HepG2 (cell line): ENCODE results near the gene BATF3. TPM values are rescaled to one million over a fixed set of nuclear protein-coding genes. Genes with fewer than 3 reads are reported as not detected.

Experiments
- ATAC-seq: fragments of 200-7000 bp; cut with Tn5 transposase; 3 replicates; pipeline ENCODE4 v1.9.1; 2020; ENCODE audit warnings: mild to moderate bottlenecking, moderate library complexity
- BruUV-seq: library from RNA; stranded (reverse); fragments of 400-500 nt; replicated peaks from 2 replicates; lab custom pipeline; 2021; lab: Mats Ljungman, UMichigan
- CTCF ChIA-PET: fragments of 300-600 bp; formaldehyde crosslinking; extraction: SDS; loops from one replicate; lab custom pipeline; 2021; ENCODE audit warnings: low total read pairs, inconsistent platforms, low intra/inter-chr PET ratio; lab: Yijun Ruan, JAX
- POLR2A ChIA-PET: fragments of 350-600 bp; sonication (Branson Sonifier 250); formaldehyde crosslinking; loops from one replicate; lab custom pipeline; 2020; ENCODE audit warnings: antibody characterized with exemption, inconsistent platforms; lab: Yijun Ruan, JAX
- DNase-seq: peaks from one replicate; pipeline ENCODE4 v3.0.0-alpha.2; 2015; ENCODE audit warnings: low spot score
- FAIRE-seq: peaks from 3 replicates; lab custom pipeline; 2011; peaks lifted over from hg19 to GRCh38; lab: Jason Lieb, UNC
- H2AFZ ChIP-seq: one replicate; pipeline ENCODE4 v1.6.1; 2011; ENCODE audit warnings: low read length, inconsistent platforms
- H3K27ac ChIP-seq: fragments of 300-600 bp; 3 replicates; pipeline ENCODE4 v1.8.0; 2011; ENCODE audit warnings: mixed run types, mild to moderate bottlenecking, mixed read lengths, low read length, inconsistent platforms; ENCODE audit not compliant: insufficient read depth; ENCODE audit errors: extremely low read length
- H3K27me3 ChIP-seq, 2 experiments: fragments of 200-600 bp in 1 of 2; 2 replicates in 1 of 2; 3 replicates in 1 of 2; pipeline versions ENCODE4 v1.6.0 to v1.8.0; 2011; ENCODE audit warnings: low read length in 2 of 2, mild to moderate bottlenecking in 2 of 2, moderate library complexity in 2 of 2, inconsistent platforms in 1 of 2; ENCODE audit not compliant: insufficient read depth in 2 of 2, control insufficient read depth in 1 of 2
- H3K36me3 ChIP-seq, 2 experiments: fragments of 200-600 bp in 1 of 2; replicated peaks in 1 of 2; 2 replicates in 1 of 2; 3 replicates in 1 of 2; pipeline versions ENCODE4 v1.5.1 to v1.8.0; 2011; ENCODE audit warnings: low read length in 2 of 2, inconsistent platforms in 1 of 2; ENCODE audit not compliant: insufficient read depth in 2 of 2, control insufficient read depth in 1 of 2
- H3K4me1 ChIP-seq: 2 replicates; pipeline ENCODE4 v1.5.1; 2012; ENCODE audit warnings: low read length, inconsistent platforms; ENCODE audit not compliant: insufficient read depth
- H3K4me2 ChIP-seq: 2 replicates; pipeline ENCODE4 v1.6.0; 2011; ENCODE audit warnings: low read depth, low read length, inconsistent platforms
- H3K4me3 ChIP-seq, 3 experiments: fragments of 200-600 bp in 1 of 3; sonication (generic), shearing (Covaris generic) in 1 of 3; replicated peaks in 1 of 3; 2 replicates each; pipeline ENCODE4 v1.5.1; 2011 to 2016; ENCODE audit warnings: low read length in 3 of 3, inconsistent platforms in 2 of 3, low read depth in 2 of 3, mild to moderate bottlenecking in 2 of 3, control low read depth in 1 of 3, mixed read lengths in 1 of 3; ENCODE audit not compliant: insufficient read depth in 1 of 3
- H3K79me2 ChIP-seq: one replicate; pipeline ENCODE4 v1.6.1; 2011; ENCODE audit warnings: low read length, inconsistent platforms; ENCODE audit not compliant: insufficient read depth
- H3K9ac ChIP-seq: 2 replicates; pipeline ENCODE4 v1.6.0; 2011; ENCODE audit warnings: mild to moderate bottlenecking, low read depth, low read length, inconsistent platforms; ENCODE audit not compliant: insufficient read depth
- H3K9me3 ChIP-seq: 2 replicates; pipeline ENCODE4 v1.5.1; 2012; ENCODE audit warnings: mild to moderate bottlenecking, low read length
- H4K20me1 ChIP-seq: 2 replicates; pipeline ENCODE4 v1.6.0; 2011; ENCODE audit warnings: inconsistent platforms, mild to moderate bottlenecking, low read length, moderate library complexity; ENCODE audit not compliant: insufficient read depth
- NFKBIZ ChIP-seq: IDR thresholded peaks from 2 replicates; pipeline ENCODE4 v1.6.1; 2018; ENCODE audit warnings: missing genetic modification reagents, missing compliant biosample characterization
- ZNF572 ChIP-seq: sonication (generic); formaldehyde crosslinking; IDR thresholded peaks from 2 replicates; pipeline ENCODE4 v1.5.1; 2020; ENCODE audit warnings: mild to moderate bottlenecking, missing genetic modification reagents
- WGBS: methylation state at CpG from one replicate; pipeline ENCODE4 v1.1.6; 2017; ENCODE audit warnings: low lambda C conversion rate; 5-methylcytosine and 5-hydroxymethylcytosine counted together
- in situ Hi-C: cut with HindIII; loops from 2 replicates; pipeline ENCODE4 v1.10.0; 2017; ENCODE audit warnings: low pct_unique_long_range_greater_than_20kb; ENCODE audit not compliant: extremely low pct_ligation_motif_present
- intact Hi-C: fragments of 100-400 bp; cut with micrococcal nuclease; formaldehyde crosslinking; loops from one replicate; pipeline ENCODE4 v1.10.0; 2022; ENCODE audit not compliant: unreplicated experiment
- polyA plus RNA-seq, 8 experiments: library from polyadenylated mRNA; depleted of rRNA in 3 of 8; stranded (reverse) in 7 of 8; unstranded in 1 of 8; fragments of >200 nt; fragmentation: Illumina TruSeq in 4 of 8; extraction: Trizol in 4 of 8; gene quantifications; 2 replicates each; pipeline versions ENCODE4 v1.2.1 to v1.2.3, GENCODE V29; 2011 to 2016; ENCODE audit warnings: low read depth in 4 of 8, missing spikeins in 1 of 8, mixed read lengths in 1 of 8; ENCODE audit not compliant: insufficient read depth in 1 of 8
- total RNA-seq, 5 experiments: library from RNA; depleted of rRNA; stranded (reverse); fragments of >200 nt; fragmentation: Illumina TruSeq; extraction: Trizol; gene quantifications; 2 replicates each; pipeline ENCODE4 v1.2.3, GENCODE V29; 2016; ENCODE audit warnings: low read depth in 1 of 5
- TF ChIP-seq, protein P1 (sequence below): sonication (generic); formaldehyde crosslinking; IDR thresholded peaks from 2 replicates; pipeline ENCODE4 v1.4.0; 2020; ENCODE audit warnings: mild to moderate bottlenecking, missing genetic modification reagents
- TF ChIP-seq, protein P2 (sequence below): sonication (generic); formaldehyde crosslinking; IDR thresholded peaks from 2 replicates; pipeline ENCODE4 v1.5.0; 2020; ENCODE audit warnings: missing genetic modification reagents, mild to moderate bottlenecking, borderline replicate concordance
- TF ChIP-seq, protein P3 (sequence below): sonication (generic); formaldehyde crosslinking; IDR thresholded peaks from 2 replicates; pipeline ENCODE4 v1.8.1; 2023; ENCODE audit warnings: mild to moderate bottlenecking, moderate library complexity, missing genetic modification reagents
- TF ChIP-seq, protein P4 (sequence below): sonication (generic); formaldehyde crosslinking; IDR thresholded peaks from 2 replicates; pipeline ENCODE4 v1.4.0; 2020; ENCODE audit warnings: mild to moderate bottlenecking, missing genetic modification reagents, borderline replicate concordance

Gene BATF3
- total and polyA plus RNA-seq, 2 of the 13 experiments (the other 11 are each of a cell fraction or from before 2014, with no cell fraction given): 0.13 TPM; not detected in 1

DNA sequence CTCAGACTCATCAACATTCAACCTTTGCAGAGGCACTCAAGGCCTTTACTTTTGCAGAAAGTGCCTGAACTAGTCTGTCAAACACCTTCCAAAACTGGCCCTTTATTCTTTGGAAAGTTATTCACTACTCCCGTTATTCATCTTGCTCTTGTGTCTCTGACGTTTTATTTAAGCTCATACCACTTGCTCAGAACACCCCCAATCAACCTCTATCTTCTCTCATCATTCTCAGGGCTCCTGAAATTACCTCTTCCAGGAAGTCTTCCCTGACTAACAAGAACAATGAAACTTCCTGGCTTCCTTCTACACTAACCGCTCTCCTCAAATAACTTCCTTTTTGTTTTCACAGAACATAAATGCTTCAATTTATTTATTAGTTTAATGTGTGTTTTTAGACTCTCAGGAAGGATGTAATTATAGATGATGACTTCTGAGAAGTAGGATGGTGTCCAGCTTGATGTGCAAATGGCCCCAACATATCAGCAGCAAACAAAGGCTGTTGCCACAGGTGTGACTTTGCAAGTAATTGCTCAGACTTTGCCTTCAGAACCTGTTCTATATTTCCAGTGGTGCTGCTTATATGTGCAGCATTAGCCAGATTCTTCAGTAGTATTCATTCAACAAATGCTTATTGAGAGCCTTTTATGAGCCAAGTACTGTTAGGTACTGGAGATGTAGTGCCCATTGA, 22.8 kb upstream of the BATF3 start (continued):
- TF ChIP-seq, protein P1, sequence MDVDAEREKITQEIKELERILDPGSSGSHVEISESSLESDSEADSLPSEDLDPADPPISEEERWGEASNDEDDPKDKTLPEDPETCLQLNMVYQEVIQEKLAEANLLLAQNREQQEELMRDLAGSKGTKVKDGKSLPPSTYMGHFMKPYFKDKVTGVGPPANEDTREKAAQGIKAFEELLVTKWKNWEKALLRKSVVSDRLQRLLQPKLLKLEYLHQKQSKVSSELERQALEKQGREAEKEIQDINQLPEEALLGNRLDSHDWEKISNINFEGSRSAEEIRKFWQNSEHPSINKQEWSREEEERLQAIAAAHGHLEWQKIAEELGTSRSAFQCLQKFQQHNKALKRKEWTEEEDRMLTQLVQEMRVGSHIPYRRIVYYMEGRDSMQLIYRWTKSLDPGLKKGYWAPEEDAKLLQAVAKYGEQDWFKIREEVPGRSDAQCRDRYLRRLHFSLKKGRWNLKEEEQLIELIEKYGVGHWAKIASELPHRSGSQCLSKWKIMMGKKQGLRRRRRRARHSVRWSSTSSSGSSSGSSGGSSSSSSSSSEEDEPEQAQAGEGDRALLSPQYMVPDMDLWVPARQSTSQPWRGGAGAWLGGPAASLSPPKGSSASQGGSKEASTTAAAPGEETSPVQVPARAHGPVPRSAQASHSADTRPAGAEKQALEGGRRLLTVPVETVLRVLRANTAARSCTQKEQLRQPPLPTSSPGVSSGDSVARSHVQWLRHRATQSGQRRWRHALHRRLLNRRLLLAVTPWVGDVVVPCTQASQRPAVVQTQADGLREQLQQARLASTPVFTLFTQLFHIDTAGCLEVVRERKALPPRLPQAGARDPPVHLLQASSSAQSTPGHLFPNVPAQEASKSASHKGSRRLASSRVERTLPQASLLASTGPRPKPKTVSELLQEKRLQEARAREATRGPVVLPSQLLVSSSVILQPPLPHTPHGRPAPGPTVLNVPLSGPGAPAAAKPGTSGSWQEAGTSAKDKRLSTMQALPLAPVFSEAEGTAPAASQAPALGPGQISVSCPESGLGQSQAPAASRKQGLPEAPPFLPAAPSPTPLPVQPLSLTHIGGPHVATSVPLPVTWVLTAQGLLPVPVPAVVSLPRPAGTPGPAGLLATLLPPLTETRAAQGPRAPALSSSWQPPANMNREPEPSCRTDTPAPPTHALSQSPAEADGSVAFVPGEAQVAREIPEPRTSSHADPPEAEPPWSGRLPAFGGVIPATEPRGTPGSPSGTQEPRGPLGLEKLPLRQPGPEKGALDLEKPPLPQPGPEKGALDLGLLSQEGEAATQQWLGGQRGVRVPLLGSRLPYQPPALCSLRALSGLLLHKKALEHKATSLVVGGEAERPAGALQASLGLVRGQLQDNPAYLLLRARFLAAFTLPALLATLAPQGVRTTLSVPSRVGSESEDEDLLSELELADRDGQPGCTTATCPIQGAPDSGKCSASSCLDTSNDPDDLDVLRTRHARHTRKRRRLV (CRISPR knock-in tag): no peak
- TF ChIP-seq, protein P2, sequence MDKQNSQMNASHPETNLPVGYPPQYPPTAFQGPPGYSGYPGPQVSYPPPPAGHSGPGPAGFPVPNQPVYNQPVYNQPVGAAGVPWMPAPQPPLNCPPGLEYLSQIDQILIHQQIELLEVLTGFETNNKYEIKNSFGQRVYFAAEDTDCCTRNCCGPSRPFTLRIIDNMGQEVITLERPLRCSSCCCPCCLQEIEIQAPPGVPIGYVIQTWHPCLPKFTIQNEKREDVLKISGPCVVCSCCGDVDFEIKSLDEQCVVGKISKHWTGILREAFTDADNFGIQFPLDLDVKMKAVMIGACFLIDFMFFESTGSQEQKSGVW (CRISPR knock-in tag): no peak

DNA sequence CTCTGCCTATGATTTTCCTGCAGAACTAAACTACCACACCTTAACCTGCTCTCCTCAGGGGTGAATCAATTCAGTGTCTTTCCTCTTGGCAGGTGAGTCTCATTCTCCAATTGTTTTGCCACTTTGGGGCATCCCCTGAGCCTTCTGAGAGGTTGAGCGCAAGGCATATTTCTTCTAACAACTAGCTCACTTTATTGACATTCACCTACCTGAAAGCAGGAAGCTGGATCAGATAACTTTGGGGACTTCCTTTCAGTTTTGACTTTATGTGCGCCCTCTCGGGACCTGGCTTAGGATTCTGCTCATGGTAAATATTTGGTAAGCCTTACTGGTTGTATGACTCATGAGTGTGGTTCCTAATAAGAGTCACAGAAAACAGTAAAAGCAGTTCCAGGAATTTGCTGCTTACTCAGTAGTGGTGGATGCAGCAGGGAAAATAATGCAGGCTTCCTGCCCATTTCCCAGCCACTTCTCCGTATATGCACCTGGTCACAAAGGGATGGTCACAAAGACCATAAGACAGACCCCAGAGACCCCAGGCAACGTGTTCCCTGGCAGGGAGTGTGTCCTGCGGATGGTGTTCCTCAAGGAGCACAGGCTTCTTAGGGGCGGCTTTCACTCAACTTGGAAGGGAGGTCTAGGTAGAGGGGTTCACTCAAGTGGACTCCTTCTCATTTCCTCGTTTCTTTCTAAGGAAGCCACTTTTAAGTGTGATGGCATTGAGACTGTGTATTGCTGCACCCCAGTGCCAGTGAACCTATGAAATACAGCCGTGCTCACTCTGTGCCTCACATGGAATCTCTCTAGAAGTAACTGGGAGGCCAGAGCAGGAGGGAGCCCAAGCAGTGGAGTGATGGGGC, 22.0 kb upstream of the BATF3 start:
- CTCF ChIA-PET: no interaction called here
- ATAC-seq: peak; percentile 92
- POLR2A ChIA-PET: interaction anchor here (0.6 to 1.1 kb wide), 2 partner anchors 28 to 932 kb away, joined by 3 to 4 read pairs; no protein-coding TSS in a partner anchor
- peak; percentile 92 for DNase-seq
- in situ Hi-C loops: no loop called here
- Histone ChIP-seq H3K27ac (peak overlapping the region; percentile 57), H3K4me2 (peak overlapping the region; percentile 75), H4K20me1 (no peaks in the 10 kb centered on the region), H3K27me3 (no peaks in the 10 kb centered on the region), H3K79me2 (no peaks in the 10 kb centered on the region), H3K36me3 (no peaks in the 10 kb centered on the region; a peak in 1 of 5 replicates), H3K9me3 (no peaks in the 10 kb centered on the region), H3K4me1 (peaks cover 50% of the 10 kb centered on the region), H3K9ac (peak overlapping the region; percentile 28; the same call in 1 of the 2 replicates), H2AFZ (no peak overlapping the region), H3K4me3 (peak overlapping the region; percentile 12 to 51 (median 23); a peak in 4 of 6 replicates)
- WGBS: 18% methylated on average over 7 of the region's 9 CpGs
- no TSS peak for BruUV-seq
- intact Hi-C loops: no loop called here
- FAIRE-seq: peak; percentile 84
- TF ChIP-seq NFKBIZ: peak; percentile 87; the same call in 1 of the 2 replicates
- TF ChIP-seq, protein P3, sequence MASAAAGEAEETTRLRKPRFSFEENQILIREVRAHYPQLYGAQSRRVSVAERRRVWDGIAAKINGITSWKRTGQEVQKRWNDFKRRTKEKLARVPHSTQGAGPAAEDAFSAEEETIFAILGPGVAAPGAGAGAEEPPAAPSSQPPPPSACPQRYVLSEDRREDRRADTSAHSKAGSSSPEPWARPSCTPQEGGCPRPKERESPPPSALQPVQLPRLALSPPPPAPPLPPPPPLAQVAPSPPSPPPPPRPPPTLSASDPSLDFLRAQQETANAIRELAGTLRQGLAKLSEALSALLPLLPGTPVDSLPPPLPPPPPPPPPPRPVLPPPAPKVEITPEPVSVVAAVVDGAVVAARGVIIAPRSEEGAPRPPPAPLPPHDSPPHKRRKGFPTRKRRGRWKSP (CRISPR knock-in tag): peak; percentile 43; the same call in 1 of the 2 replicates
- TF ChIP-seq, protein P4, sequence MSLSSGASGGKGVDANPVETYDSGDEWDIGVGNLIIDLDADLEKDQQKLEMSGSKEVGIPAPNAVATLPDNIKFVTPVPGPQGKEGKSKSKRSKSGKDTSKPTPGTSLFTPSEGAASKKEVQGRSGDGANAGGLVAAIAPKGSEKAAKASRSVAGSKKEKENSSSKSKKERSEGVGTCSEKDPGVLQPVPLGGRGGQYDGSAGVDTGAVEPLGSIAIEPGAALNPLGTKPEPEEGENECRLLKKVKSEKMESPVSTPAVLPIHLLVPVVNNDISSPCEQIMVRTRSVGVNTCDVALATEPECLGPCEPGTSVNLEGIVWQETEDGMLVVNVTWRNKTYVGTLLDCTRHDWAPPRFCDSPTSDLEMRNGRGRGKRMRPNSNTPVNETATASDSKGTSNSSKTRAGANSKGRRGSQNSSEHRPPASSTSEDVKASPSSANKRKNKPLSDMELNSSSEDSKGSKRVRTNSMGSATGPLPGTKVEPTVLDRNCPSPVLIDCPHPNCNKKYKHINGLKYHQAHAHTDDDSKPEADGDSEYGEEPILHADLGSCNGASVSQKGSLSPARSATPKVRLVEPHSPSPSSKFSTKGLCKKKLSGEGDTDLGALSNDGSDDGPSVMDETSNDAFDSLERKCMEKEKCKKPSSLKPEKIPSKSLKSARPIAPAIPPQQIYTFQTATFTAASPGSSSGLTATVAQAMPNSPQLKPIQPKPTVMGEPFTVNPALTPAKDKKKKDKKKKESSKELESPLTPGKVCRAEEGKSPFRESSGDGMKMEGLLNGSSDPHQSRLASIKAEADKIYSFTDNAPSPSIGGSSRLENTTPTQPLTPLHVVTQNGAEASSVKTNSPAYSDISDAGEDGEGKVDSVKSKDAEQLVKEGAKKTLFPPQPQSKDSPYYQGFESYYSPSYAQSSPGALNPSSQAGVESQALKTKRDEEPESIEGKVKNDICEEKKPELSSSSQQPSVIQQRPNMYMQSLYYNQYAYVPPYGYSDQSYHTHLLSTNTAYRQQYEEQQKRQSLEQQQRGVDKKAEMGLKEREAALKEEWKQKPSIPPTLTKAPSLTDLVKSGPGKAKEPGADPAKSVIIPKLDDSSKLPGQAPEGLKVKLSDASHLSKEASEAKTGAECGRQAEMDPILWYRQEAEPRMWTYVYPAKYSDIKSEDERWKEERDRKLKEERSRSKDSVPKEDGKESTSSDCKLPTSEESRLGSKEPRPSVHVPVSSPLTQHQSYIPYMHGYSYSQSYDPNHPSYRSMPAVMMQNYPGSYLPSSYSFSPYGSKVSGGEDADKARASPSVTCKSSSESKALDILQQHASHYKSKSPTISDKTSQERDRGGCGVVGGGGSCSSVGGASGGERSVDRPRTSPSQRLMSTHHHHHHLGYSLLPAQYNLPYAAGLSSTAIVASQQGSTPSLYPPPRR (CRISPR knock-in tag): peak; percentile 66; the same call in 1 of the 2 replicates
- no peak for TF ChIP-seq ZNF572 (CRISPR knock-in tag)
